Measurements from ENCODE around the gene SLC36A4. TPM values are rescaled to one million over a fixed set of nuclear protein-coding genes. Genes with fewer than 3 reads are reported as not detected.
"Not testable (repeated sequence)": the region's sequence is repeated elsewhere in the genome, so short reads cannot be mapped to it uniquely, and the experiment has no call there.

Gene SLC36A4
- 11.8 and 12.7 TPM in 2 replicates for total RNA-seq
- polyA plus RNA-seq (2012) = 9.3 TPM

- peak; percentile 91 for DNase-seq (ENCODE audit: low read depth)
Measured at GRCh38 chr11:93197380-93198214, at the start of gene SLC36A4. Gene SLC36A4 (minus strand): TSS chr11:93197991. CDS start chr11:93197832, 159 bp downstream.

DNA sequence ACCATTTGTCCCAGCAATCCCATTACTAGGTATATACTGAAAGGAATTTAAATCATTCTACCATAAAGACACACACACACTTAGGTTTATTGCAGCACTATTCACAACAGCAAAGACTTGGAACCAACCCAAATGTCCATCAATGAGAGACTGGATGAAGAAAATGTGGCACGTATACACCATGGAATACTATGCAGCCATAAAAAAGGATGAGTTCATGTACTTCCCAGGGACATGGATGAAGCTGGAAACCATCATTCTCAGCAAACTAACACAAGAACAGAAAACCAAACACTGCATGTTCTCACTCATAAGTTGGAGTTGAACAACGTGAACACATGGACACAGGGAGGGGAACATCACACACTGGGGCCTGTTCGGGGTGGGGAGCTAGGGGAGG, 49.0 kb upstream of the SLC36A4 start:
- not testable (repeated sequence) for DNase-seq (ENCODE audit: low read depth)

DNA sequence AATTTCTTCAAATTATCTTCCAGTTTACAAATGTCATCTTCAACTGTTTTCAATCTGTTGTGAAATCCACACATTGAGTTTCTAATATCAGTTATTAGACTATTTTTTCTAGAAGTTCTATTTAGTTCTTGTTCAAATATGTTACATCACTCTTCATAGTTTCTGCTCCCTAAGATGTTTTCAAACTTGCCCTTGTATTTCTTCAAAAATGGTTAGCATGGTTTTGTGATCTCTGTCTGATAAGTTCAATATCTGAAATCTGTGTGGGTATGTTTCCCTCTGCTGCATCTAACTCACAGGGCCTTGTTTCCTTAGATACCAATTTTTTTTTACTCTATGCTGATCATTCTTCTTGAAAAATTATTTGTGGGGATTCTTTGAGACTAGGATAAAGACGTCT, 46.2 kb upstream of the SLC36A4 start:
- no peak for DNase-seq (ENCODE audit: low read depth)

DNA sequence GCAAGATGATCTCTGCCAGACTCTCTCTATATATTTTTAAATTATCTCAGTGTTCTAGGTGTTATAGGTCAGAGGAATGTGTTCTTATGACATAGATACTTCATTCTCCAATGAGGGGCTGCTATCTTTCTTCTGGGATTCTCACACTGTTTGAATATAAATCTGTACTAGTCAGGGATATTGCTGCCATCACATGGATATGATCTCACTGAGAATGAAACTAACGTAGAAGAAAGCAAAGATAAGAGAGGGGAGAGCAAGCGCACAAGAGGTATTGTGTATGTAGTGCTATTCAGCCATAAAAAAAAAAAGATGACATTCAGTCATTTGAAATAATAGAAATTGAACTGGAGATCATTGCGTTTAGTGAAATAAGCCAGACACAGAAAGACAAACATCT, 42.2 kb upstream of the SLC36A4 start:
- DNase-seq (ENCODE audit: low read depth) = no peak

DNA sequence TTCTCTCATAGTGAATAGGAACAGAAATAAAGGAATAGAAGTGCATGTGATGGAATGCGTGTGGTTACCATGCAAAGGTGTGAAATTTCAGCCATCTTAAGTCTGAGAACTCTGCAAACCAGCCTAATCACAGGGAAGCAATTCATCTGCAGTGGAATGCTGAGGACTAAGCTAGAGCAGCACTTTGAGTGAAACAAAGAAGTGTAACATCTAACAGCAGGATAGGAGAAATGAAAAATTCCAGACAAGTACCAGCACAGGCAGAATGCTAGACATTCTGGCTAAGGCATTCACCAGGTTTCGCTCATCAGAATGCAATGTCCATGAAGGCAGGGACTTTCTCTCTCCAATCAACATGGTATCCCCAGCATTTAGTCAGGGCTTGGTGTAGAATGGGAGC, 41.2 kb upstream of the SLC36A4 start:
- DNase-seq (ENCODE audit: low read depth) = no peak

DNA sequence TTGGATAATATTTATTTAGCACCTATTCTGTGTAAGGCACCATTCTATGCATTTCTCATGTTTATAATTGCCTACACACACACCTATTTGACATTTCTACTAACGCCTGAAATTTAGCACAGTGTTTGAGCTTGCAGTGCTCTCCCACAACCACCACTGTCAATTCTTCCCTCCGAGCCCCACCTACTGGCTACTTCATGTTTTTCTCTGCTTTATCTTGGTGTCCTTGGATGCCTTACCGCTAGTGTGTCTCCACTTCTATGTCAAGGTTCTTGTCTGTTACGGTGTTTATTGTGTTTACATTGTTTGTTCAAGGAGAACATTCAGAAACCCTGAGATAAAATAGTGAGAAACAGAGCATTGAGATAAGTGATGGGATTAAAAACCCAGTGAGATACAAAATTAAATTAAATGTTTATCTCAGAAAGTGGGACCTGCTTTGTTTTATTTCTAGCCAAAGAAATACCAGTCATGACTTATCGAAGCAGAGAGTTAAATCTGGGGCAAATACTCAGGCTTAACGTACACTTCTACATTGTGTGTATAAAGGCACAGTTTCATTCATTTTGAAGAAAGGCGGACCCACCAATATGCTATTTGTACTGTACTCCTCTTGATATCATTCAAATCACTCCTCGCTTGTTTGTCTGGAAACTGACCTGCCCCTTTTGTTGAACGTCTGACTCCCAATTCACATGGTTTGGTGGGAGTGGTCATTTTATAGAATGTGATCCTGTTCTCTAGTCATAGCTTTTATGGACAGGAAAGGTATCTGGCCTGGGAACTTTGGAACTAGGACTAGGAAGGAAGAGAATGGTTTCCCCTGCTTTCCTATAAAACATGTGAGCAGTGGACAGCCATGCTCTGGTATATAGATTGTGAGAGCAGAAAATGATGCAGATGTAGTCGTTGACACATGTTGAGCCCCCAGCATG, 39.2 kb upstream of the SLC36A4 start:
- DNase-seq (ENCODE audit: low read depth) = peak; percentile 49

DNA sequence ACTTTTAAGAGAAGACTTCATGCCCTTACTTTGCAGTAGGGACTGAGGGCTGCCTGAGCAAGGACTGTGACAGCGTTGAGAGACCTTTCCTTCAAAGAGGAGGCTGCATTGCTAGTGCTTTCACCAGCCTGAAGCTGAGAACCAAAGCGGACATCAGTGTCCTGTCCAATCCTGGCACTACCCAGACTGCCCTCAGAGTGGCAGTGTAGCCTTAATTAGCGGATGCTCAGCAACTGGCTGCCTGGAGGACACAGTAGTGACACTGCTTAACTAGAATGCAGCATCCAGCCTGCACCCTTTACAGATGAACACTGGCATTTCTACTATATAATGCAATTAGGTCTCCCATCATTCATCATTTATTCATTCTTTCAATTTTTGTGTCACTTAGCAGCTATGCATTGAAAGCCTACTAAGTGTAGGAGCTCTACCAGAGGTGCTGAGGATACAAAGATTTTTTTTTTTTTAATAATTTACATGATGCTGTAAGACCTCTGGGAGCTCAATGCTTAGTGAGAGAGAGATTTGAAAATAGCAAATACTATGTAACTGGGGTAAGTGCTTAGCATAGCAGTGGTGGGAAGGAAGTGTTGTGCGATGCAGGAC, 36.9 kb upstream of the SLC36A4 start:
- DNase-seq (ENCODE audit: low read depth) = peak; percentile 84

- DNase-seq (ENCODE audit: low read depth) = no peak
Measured at GRCh38 chr11:93229876-93230275, 32.1 kb upstream of the SLC36A4 start.

- peak; percentile 50 for DNase-seq (ENCODE audit: low read depth)
Measured at GRCh38 chr11:93225662-93226061, 27.9 kb upstream of the SLC36A4 start.

GRCh38 chr11:93221539-93221938, 23.7 kb upstream of the SLC36A4 start:
- DNase-seq (ENCODE audit: low read depth) = no peak

- DNase-seq (ENCODE audit: low read depth) = no peak
Measured at GRCh38 chr11:93220078-93220477, 22.3 kb upstream of the SLC36A4 start.

DNA sequence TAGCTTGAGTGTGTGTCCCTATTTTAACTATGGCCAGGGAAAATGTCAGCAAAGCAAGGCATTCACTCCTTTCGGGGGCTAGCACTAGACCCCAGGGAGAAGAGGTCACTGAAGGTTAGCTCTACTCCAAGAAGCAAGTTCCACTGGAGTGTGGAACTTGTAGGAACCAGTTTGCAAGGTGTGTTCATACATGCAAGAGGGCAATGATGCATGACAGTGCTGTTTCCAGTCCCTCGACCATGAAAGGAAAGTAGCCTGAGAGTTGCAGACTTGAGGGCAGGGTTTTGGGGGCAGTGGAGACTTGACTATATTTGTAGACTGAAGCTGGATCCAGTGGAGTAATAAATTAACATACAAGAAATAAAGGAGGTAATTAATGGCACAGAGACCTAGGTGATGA, 21.6 kb upstream of the SLC36A4 start:
- no peak for DNase-seq (ENCODE audit: low read depth)

DNA sequence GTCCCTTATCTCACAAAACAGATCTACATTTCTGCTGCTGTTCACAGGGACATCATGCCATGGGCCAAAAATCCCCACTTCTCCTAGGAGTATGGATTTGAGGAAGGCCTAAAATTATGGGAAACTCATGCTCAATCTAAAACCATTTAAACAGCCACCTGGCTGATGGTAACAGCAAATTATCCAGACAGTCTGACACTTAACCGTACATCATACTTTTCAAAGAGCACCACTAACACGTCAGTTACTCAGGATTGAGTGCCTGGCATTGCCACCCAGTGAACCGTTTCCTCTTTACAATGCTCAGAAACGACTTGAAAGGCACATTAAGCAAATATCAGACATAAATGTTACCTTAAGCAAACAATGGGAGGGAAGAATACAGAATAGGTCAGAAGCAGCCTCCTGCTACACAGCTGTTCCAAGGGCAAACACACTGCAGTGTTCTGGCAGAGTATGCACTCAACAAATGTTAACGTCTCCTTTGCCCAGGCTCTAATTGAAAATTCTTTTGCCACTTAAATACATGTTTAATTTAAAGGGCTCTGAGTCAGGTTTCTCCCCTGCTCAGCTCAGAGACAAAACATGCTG, 18.8 kb upstream of the SLC36A4 start:
- no peak for DNase-seq (ENCODE audit: low read depth)

DNA sequence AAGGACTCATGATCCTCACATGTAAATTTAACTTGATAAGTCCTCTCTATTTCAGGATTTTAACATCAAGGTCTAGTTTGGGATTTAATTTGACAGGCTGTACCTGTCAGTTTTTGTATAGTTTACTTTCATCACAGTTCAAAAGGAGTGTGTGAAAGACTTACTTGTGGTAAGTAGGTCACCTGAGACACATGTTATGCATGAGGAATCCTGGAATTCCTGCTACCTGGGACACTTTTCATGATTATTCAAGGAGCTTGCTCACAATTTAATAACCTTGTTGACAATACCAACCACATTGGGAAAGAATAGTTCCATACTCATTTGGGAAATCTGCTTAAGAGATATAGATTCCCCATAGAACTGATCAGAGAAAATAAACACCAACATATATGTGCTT, 15.8 kb upstream of the SLC36A4 start:
- DNase-seq (ENCODE audit: low read depth) = no peak

DNA sequence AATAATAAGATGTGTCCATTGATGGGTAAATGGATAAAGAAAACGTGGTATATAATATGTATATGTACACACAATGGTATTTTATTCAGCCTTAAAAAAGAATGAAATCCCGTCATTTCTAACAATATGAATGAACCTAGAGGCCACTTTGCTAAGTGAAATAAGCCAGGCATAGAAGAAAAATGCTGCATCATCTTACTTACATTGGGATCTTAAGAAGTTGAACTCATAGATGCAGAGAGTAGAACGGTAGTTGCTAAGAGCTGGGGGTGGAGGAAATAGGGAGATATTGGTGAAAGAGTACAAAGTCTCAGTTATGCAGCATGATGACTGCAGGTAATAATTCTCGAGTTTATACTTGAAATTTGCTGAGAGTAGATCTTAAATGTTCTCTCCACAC, 14.3 kb upstream of the SLC36A4 start:
- DNase-seq (ENCODE audit: low read depth) = no peak

- DNase-seq (ENCODE audit: low read depth) = no peak
Measured at GRCh38 chr11:93209466-93209865, 11.7 kb upstream of the SLC36A4 start.

DNA sequence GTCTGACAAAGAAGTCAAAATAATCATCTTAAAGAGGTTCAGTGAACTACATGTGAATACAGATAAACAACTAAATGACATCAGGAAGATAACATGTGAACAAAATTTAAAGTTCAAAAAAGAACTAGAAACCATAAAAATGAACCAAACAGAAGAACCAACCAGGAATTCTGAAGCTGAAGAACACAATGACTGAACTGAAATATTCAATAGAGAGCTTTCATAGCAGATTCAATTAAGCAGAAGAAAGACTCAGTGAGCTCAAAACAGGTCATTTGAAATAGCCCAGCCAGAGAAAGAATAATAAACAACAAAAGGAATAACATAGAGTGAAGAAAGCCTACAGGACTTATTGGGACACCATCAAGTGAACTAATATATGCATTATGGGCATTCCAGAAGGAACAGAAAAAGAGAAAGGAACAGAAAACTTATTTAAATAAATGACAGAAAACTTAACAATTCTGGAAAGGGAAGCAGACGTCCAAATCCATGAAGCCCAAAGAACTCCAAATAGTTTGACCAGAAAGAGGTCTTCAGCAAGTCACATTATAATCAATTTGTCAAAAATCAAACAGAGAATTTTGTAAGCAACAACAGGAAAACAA, 11.0 kb upstream of the SLC36A4 start:
- no peak for DNase-seq (ENCODE audit: low read depth)

DNA sequence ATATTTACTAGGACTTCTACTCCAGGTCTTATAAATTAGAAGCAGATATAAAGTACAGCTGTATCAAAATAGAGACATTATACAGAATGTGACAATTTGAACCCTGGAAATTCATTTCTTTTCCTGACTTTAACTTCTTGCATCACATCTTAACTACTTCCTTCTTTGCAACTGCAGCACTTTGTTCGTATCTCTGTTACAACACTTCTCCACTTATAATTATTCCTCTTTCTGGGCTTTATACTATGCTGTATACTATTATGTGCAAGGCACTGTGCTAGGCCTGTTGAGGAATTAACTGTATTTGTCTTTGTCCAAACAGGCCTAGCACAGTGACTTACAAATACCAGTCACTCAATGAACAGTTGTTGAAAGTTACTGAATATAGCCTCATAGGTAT, 1.8 kb upstream of the SLC36A4 start:
- DNase-seq (ENCODE audit: low read depth) = no peak

DNA sequence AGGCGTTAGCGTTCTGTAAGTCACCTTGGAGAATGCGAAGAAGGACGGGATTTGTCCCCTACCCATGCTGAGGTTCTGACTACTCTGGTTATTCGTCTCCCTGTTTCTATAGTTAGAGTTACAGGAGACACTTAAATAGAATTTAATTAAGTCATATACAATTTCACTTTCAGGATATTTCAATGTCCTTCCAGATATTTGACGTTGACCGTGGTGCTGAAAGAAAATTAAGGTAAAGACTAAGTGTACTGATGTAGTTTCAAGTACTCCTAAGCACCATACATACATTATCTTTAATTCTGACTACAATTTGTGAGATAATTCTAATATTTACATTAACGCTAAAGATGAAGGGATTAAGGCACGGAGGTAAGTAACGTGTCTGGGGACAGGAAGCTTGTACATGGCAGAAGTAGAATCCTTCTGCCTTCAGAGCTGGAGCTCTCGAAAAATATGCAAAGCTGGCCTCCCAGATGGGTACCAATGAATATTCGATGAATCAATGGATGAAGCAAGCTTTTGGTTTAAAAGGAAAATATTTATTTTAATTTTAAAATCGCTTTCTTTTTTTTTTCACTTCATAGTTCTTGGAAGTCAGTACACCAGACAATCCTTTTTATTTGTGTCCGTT, 539 bp upstream of the SLC36A4 start:
- DNase-seq (ENCODE audit: low read depth) = no peak

DNA sequence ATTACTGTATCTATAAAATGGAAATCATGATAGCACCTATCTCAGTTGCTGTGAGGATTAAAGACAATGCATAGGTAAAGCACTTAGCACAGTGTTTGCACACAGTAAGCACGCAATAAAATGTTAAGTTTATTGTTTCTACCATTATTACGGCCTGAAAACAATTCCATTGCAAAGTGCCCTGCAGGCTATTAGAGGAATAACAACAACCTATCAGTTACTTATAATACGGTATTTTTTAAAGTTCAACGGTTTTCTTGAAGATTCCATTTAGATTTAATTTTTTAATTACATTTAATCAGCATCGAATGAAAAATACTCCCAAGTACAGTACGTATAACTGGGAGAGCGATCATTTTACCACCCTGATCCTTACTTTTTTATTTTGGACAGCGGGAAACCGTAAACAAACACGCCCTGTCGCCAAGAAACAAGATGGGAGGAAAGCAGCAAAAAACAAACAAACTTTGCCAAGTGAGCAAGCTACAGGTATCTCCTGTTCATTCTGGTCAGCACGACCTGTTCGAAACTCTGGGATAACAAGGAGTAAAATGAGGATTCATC, 893 bp downstream of the SLC36A4 start:
- no peak for DNase-seq (ENCODE audit: low read depth)

All from myocyte (in vitro differentiated cells).